HG03378 (cell line): ENCODE results near the gene ANKRD34C.
"Not testable (repeated sequence)": the region's sequence is repeated elsewhere in the genome, so short reads cannot be mapped to it uniquely, and the experiment has no call there.

Experiments used
- ATAC-seq: cut with Tn5 transposase; IDR thresholded peaks from one replicate; pipeline ENCODE4 v1.9.1; 2021; ENCODE audit warnings: mild to moderate bottlenecking, moderate library complexity; ENCODE audit not compliant: unreplicated experiment

ANKRD34C gene

DNA sequence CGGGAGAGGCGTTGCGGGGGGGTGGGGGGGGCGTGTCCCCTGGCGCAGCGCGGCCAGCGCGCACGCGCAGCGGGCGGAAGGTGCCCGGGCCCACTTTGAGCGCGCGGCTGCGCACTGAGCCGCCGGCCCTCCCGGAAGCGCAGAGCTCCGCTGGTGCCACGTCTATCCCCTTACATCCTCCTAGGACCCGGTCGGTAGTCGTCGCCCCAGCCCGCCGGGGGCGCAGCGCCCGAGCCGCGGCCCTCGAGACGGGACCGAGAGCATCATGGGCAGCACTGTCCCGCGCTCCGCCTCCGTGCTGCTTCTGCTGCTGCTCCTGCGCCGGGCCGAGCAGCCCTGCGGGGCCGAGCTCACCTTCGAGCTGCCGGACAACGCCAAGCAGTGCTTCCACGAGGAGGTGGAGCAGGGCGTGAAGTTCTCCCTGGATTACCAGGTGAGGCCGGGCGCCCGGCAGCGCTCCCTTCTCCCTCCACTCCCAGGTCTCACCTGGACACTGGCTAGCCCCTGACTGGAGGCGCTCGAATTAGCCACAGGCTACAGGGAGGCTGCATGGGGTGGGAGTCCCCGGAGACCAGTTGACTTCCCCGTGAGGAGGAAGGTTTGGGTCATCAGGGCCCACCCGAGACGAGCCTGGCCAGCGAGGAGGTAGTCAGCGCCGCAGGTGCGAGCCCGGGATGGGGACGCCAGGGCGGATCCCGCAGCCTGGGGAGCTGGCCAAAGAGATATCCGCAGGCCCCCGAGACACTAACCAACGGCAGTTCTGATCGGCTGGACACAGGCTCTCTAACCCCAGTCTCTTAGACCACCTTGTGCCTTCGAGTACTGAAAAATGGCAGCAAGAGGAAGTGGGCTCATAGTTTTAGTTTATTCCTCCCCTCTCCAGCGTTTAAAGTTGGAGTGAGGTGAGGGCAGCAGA is 28.7 kb downstream of the ANKRD34C start, which contains the start of gene TMED3:
Gene TMED3 (plus strand): TSS at position 128 of the 916 bp plus-strand sequence. CDS start 138 bp downstream, at position 266.
- ATAC-seq: peak; percentile 67

- ATAC-seq: no peak
Observed at GRCh38 chr15:79311901-79312553, 29.5 kb downstream of the ANKRD34C start.

DNA sequence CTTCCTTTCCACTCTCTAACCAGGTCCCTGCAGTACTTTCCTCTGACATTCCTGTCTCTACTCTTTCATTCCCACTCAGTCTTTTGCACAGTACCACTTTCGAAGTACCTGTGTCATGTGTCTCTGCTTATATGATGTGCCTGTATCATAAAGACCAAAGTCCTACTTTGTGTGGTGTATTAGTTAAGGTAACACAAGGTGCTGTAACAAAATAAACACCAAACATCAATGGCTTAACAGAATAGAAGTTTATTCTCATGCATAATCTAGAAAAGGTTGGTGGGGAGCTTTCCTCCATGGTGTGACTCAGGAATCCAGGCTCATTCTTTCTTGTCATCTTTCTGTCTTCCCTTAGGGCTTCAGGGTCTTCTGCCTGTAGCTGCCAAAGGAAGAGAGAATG is 31.7 kb downstream of the ANKRD34C start:
- ATAC-seq: no peak

GRCh38 chr15:79314811-79315210 is 32.3 kb downstream of the ANKRD34C start:
- ATAC-seq: no peak

DNA sequence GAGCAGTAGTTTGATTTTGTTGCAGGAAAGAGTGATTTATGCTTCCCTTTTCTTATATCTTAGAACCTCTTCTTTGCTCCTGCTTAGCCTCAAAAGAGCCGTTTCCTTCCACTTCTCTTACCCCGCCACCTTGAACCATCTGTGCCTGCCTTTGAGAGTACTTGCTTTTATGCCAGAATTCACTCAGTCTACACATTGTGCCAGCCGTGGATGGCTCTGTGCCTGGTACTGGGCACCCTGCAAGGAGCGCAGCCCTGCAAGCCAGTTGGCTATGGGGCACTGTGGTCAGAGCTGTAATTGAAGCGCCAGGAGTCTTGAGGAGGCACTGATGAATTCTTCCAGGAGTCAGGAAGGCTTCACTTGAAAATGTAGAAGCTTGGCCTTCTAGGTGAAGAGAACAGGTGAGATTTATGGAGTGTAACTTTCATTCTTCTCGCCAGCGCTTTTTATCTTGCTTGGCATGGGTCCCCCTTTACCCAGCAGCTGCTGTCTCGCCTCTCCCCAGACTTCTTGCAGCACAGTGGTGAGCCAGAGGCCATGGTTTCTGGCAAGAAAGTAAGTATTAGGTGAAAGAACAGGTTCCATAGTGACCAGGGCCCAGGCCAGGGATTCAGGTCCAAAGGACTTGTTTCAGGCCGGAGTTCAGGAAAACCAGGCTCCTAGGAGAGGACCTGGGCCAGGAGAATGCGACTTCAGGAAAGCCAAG is 33.3 kb downstream of the ANKRD34C start:
- no peak for ATAC-seq

DNA sequence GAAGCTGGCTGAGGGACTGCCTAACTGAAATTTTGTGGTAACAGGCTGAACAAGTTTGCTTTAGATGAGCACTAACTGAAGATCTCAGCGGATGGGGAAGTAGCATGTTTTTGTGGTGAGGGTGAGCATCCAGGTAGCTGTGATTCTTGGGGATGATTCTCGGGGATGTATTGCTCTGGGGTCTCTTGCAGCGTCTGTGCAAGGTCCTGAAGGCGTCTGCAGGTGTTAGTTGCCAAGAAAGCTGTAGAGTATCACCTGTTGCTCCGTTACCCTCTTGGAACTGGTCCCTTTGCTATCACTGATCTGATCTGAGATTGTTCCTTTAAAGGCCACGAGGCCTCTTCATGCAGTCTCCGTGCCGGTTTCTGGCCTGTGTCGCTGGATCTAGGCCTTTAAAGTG is 34.3 kb downstream of the ANKRD34C start:
- no peak for ATAC-seq

DNA sequence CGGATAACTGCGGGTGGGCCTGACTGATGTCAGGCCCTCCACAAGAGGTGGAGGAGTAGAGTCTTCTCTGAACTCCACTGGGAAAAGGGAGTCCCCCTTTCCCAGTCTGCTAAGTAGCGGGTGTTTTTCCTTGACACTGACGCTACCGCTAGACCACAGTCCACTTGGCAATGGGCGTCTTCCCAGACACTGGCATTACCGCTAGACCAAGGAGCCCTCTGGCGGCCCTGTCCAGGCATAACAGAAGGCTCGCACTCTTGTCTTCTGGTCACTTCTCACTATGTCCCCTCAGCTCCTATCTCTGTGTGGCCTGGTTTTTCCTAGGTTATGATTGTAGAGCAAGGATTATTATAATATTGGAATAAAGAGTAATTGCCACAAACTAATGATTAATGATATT is 37.5 kb downstream of the ANKRD34C start:
- not testable (repeated sequence) for ATAC-seq

DNA sequence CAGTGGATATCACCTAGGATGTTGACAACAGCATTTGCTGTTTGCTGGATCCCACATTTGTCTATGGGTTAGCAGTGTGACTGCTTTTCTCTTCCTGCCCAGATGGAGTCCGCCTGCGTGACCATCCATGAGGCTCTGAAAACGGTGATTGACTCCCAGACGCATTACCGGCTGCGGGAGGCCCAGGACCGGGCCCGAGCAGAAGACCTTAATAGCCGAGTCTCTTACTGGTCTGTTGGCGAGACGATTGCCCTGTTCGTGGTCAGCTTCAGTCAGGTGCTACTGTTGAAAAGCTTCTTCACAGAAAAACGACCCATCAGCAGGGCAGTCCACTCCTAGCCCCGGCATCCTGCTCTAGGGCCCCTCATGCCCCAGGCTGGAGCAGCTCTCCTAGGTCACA is 39.4 kb downstream of the ANKRD34C start:
- no peak for ATAC-seq

- ATAC-seq: no peak
Observed at GRCh38 chr15:79322306-79322705, 39.8 kb downstream of the ANKRD34C start.

DNA sequence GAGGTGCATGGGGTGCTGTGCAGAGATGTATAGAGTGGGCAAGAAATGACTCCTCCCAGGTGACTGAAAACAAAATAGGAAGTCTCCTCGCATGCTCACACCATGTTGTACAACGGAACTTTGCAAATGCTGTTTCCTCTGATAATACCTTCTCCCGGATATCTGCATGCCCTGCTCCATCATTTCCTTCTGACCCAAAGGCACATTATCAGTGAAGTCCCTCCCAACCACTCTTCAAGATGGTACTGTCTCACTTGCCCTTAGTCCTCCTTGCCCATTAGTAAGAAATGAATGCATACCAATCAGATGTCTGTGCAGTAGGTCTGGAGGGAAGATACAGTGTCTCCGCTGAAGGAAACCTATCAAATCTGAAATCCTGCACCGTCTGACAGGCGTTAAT is 40.4 kb downstream of the ANKRD34C start:
- no peak for ATAC-seq

GRCh38 chr15:79329171-79329611 is 46.7 kb downstream of the ANKRD34C start:
- no peak for ATAC-seq
